ENCODE results near the gene MBTPS1.

The MBTPS1 gene

DNA sequence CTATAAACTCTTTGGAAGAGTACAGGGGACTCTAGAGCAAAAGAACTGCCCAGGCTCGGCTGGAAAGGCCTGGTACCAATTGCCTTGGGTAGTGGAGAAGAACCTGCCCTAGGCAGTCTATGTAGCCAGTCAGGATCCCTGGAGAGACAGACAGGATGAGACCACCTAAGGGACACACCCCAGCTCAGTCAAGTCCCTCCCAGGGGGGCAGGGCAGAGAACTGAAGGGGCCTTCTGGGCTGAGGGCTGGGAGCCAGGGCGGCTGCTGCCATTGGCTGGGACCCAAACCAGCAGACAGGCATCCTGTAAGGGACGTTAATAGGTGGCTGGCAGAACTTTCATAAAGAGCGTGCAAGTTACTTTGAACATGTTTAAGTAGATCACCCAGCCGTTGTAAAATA, 61.4 kb downstream of the MBTPS1 start:
- DNase-seq (ENCODE audit: low read depth in 2 of 2, low spot score in 1 of 2) = no peak

- no peak for DNase-seq (ENCODE audit: low read depth in 2 of 2, low spot score in 1 of 2)
Measured at GRCh38 chr16:84054916-84055315, 61.8 kb downstream of the MBTPS1 start.

DNA sequence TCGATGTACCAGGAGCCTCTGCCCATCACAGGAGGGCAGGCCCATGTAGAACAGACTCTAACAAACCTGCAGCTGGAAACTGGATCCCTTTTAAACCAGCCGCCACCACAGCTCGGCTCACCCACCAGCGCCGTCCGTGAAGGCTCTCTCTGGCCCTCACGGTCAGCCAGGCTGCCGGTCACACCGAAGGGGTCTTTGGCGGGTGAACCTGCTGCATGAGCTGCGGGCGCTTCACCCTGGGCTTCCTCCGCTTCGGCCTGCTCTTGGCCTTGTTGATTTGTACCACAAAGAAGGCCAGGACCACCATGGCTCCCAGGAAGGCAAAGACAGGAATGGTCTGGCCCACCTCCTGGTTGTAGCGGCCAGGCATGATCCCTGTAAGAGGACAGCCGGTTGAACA, 62.5 kb downstream of the MBTPS1 start:
- DNase-seq (ENCODE audit: low read depth in 2 of 2, low spot score in 1 of 2) = no peak

- no peak for DNase-seq (ENCODE audit: low read depth in 2 of 2, low spot score in 1 of 2)
Measured at GRCh38 chr16:84053237-84053636, 63.5 kb downstream of the MBTPS1 start.

- DNase-seq (ENCODE audit: low read depth in 2 of 2, low spot score in 1 of 2) = no peak
Measured at GRCh38 chr16:84052071-84052622, 64.6 kb downstream of the MBTPS1 start.

- DNase-seq (ENCODE audit: low read depth in 2 of 2, low spot score in 1 of 2) = no peak
Measured at GRCh38 chr16:84050316-84050715, 66.4 kb downstream of the MBTPS1 start.

DNA sequence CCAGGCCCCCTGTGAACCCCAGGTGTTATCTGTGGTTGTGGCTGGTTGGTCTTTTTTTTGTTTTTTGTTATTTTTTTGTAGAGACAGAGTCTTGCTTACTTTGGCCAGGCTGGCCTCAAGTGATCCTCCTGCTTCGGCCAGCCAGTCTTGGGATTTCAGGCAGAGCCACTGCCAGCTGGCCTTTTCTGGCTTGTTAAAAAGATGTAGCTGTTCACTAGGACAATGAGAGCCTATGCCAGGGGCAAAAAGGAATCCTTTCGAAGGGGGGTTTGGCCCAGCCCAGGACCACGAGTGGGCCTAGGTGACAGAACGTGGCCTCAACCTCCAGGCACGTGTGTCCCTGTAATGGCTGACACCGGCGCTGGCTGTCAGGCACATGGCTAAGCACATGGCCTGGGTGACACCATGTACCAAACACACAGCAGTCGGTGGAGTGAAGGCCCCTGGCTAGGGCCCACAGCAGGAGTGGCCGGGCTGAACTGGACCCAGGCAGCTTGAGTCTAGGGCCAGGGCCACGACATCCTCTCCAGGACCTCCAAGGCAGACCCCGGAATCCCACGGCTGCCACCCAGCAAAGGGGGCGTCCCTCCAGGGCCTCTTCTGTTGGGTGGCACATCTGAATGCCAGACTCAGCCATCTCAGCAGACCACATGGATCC, 67.2 kb downstream of the MBTPS1 start:
- DNase-seq (ENCODE audit: low read depth in 2 of 2, low spot score in 1 of 2) = no peak

GRCh38 chr16:84048871-84049270, 67.9 kb downstream of the MBTPS1 start:
- no peak for DNase-seq (ENCODE audit: low read depth in 2 of 2, low spot score in 1 of 2)

DNA sequence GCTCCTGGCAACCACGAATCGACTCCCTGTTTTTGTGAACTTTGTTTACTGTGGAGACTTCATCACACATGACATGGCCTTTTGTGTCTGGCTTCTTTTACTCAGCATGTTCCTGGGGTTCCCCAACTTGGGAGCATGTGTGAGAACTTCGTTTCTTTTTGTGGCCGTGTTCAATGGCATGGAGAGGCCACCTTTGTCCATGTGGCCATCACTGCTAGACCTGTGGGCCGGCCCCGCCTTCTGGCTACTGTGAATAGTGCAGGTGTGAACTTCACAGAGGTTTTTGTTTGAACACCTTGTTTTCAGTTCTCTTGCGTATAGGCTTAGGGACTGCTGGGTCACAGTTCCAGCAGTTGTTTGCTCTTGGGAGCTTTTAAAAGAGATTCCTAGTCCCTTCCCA, 68.5 kb downstream of the MBTPS1 start:
- no peak for DNase-seq (ENCODE audit: low read depth in 2 of 2, low spot score in 1 of 2)

DNA sequence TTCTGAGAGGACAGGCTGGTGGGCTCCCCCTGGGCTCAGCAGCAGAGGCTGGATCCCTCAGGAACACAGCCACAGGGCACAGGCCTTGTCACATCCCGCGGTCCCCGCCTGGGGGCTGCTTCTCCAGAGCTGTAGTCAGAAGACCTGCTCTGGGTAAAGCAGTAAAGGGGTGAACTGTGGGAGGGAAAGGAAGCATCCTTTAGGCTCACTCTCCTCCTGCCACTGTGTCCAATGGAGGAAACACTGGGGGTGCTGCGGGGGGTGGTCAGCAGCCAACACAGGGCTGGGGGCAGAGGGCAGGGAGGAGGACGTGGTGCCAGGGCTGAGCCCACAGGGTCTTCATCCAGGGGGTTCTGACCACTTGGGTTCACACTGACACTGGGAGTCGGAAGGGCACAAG, 69.1 kb downstream of the MBTPS1 start:
- no peak for DNase-seq (ENCODE audit: low read depth in 2 of 2, low spot score in 1 of 2)

GRCh38 chr16:84047206-84047605, 69.5 kb downstream of the MBTPS1 start:
- no peak for DNase-seq (ENCODE audit: low read depth in 2 of 2, low spot score in 1 of 2)

GRCh38 chr16:84045818-84046470, 70.8 kb downstream of the MBTPS1 start:
- DNase-seq (ENCODE audit: low read depth in 2 of 2, low spot score in 1 of 2) = no peak

- no peak for DNase-seq (ENCODE audit: low read depth in 2 of 2, low spot score in 1 of 2)
Measured at GRCh38 chr16:84045001-84045817, 71.5 kb downstream of the MBTPS1 start.

DNA sequence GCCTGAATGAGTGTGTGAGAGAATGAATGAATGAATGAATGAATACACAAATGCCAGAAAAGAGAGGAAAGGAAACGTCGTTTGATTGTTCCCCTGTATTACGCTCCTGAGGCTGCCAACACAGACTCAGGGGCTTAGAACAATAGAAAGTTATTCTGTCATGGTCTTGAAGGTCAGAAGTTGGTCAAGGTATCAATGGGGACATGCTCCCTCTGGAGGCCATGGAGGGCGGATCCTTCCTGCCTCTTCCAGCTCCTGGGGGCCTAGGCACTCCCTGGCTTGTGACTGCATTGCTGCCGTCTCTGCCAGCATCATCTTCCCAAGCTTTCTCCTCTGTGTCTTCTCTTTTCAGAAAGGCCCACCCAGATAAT, 72.6 kb downstream of the MBTPS1 start:
- DNase-seq (ENCODE audit: low read depth in 2 of 2, low spot score in 1 of 2) = no peak

GRCh38 chr16:84043486-84044117, 73.1 kb downstream of the MBTPS1 start:
- no peak for DNase-seq (ENCODE audit: low read depth in 2 of 2, low spot score in 1 of 2)

DNA sequence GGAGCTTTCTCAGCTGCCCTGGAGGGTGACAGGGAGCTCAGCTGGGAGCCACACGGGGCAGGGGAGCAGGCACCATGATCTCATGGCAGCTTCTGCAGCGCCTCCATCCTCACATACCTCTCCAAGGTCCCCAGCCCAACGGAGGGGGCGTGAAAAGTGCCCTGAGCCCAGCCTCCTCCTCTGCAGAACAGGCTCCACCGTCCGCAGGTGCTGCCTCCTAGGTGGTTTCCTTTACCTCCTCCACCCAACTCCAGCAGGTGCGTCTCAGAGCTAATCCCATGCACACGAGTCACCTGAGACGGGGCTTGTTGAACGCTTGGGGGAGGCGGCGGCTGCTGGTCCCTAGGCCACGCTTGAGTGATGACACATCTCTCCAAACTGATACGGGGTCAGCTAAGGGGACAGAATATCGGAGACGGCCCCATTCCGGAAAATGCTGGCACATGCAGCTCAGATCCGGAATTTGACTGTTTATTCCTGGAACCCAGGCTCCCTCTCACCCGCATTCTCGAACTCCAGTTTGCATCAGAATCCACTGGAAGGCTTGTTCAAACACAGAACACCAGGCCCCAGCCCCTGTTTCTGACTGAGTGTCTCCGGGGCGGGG, 73.8 kb downstream of the MBTPS1 start:
- no peak for DNase-seq (ENCODE audit: low read depth in 2 of 2, low spot score in 1 of 2)

- no peak for DNase-seq (ENCODE audit: low read depth in 2 of 2, low spot score in 1 of 2)
Measured at GRCh38 chr16:84042308-84042878, 74.3 kb downstream of the MBTPS1 start, which contains the start of gene SLC38A8. Gene SLC38A8 (minus strand): TSS chr16:84042795. CDS start chr16:84042157, 638 bp downstream.

- DNase-seq (ENCODE audit: low read depth in 2 of 2, low spot score in 1 of 2) = no peak
Measured at GRCh38 chr16:84041881-84042280, 74.9 kb downstream of the MBTPS1 start.

DNA sequence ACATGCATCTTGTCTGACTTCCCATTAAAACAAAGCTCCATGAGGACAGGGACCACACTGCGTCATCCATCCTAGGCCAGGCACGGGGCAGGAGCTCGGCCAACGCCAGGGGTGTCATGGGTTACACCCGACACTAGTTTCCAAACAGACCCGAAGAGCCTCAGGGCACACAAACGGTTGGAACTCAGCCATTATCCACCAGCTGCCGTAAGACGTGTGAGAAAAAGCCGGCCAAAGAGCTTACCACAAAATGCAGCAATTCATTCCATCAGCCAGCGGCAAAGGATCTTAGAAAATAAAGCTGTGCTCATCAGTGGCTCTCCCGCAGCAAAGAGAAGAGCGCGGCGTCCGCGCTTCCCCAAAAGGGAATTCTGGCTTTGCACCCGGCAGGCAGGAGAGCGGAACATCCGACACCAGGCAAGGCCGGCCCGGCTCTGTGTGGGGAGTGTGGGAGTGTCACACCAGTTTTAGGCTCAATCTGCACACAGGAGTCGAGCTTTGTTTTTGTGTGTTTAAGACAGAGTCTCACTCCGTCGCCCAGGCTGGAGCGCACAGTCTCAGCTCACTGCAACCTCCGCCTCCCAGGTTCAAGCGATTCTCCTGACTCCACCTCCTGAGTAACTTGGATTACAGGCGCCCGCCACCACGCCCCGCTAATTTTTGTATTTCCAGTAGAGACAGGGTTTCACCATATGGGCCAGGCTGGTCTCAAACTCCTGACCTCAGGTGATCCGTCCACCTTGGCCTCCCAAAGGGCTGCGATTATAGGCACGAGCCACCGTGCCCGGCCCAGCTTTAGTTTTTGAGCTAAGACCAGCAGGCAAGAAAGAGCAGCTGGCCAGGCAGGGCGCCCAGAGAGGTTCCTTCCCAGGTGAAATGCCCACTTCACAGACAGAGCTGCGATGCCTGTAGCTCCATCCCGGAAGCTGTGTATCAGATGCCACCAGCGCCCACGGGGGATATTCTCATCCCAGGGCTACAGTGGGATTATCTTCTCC, 75.6 kb downstream of the MBTPS1 start:
- no peak for DNase-seq (ENCODE audit: low read depth in 2 of 2, low spot score in 1 of 2)

All from stimulated activated CD8-positive, alpha-beta memory T cell treated with anti-CD3 and anti-CD28 coated beads, Interleukin-4, amount 100 ng/mL, for 1 hour (primary cell).